Keratinocyte (primary cell): ENCODE results near the gene GAREM1.

ENCODE experiments used
- EZH2 ChIP-seq: IDR thresholded peaks from one replicate; pipeline ENCODE4 v1.6.1; 2012; ENCODE audit warnings: inconsistent platforms, mild to moderate bottlenecking, low read length, moderate library complexity
- TF ChIP-seq, protein P1 (sequence below), 3 experiments: IDR thresholded peaks in 1 of 3; conservative IDR thresholded peaks in 1 of 3; optimal IDR thresholded peaks in 1 of 3; 2 replicates in 2 of 3; 3 replicates in 1 of 3; pipeline versions ENCODE3 to v1.5.1; 2011; ENCODE audit warnings: low read length in 3 of 3, mild to moderate bottlenecking in 3 of 3, moderate library complexity in 2 of 3, control low read depth in 1 of 3, inconsistent platforms in 1 of 3; ENCODE audit not compliant: insufficient read depth in 2 of 3; ENCODE audit errors: extremely low read depth in 1 of 3

DNA sequence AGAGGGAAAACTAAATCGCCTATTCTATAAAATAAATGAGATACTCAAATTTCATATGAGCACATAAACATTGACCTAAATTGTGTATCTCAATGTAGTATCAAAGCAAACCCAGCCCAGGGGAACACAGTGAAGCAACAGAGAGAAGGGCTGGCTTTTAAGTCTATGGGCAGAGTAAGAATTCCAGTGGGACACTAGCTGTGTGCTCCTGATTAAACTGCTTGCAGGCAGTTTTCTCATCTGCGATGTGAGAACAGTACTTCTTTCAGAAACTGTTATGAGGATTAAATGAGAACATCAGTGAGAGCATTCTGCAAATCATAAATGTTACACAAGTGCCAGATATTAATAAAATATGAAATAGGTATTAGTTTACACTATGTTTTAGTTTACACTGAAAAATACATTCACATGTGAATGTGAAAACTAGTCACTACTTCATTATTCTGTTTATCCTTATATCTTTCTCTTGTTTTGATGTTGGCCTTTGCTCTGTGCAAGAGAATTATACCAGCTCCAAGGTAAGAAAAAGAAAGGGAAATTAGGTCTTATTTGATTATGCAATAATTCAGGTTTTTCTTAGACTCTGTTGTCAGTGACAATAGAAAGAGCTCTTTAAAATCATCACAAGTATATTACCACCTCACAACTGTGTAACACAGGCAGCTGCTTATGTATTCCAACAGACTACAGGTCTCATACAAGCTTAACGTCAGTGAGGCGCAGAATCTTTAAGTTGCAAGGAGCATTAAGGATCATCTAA lies 47.5 kb downstream of the GAREM1 start:
- TF ChIP-seq, protein P1, sequence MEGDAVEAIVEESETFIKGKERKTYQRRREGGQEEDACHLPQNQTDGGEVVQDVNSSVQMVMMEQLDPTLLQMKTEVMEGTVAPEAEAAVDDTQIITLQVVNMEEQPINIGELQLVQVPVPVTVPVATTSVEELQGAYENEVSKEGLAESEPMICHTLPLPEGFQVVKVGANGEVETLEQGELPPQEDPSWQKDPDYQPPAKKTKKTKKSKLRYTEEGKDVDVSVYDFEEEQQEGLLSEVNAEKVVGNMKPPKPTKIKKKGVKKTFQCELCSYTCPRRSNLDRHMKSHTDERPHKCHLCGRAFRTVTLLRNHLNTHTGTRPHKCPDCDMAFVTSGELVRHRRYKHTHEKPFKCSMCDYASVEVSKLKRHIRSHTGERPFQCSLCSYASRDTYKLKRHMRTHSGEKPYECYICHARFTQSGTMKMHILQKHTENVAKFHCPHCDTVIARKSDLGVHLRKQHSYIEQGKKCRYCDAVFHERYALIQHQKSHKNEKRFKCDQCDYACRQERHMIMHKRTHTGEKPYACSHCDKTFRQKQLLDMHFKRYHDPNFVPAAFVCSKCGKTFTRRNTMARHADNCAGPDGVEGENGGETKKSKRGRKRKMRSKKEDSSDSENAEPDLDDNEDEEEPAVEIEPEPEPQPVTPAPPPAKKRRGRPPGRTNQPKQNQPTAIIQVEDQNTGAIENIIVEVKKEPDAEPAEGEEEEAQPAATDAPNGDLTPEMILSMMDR (optimal IDR thresholded peaks at IDR 0.05 in 1 of 3, IDR thresholded peaks at IDR 0.05 in 1 of 3, conservative IDR thresholded peaks at IDR 0.05 in 1 of 3; ENCODE audit: extremely low read depth in 1 of 3, insufficient read depth in 2 of 3, low read length in 3 of 3), result no peak
- TF ChIP-seq EZH2, result no peak
